Measurements from ENCODE around the gene WDR88. TPM values are rescaled to one million over a fixed set of nuclear protein-coding genes. Genes with fewer than 3 reads are reported as not detected.

Gene WDR88, protein sequence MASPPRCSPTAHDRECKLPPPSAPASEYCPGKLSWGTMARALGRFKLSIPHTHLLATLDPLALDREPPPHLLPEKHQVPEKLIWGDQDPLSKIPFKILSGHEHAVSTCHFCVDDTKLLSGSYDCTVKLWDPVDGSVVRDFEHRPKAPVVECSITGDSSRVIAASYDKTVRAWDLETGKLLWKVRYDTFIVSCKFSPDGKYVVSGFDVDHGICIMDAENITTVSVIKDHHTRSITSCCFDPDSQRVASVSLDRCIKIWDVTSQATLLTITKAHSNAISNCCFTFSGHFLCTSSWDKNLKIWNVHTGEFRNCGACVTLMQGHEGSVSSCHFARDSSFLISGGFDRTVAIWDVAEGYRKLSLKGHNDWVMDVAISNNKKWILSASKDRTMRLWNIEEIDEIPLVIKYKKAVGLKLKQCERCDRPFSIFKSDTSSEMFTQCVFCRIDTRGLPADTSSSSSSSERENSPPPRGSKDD
- total RNA-seq: not detected in 2 replicates
- long read RNA-seq: 0 reads

- no peak within 1 kb of the TSS for H3K27ac Mint-ChIP-seq (ENCODE audit: unreplicated experiment)
- H3K9me3 Mint-ChIP-seq: no peaks in the 10 kb centered on the region
- H3K4me1 Mint-ChIP-seq: no peaks in the 10 kb centered on the region
- no peak for TF ChIP-seq CTCF (conservative IDR thresholded peaks at IDR 0.05)
- H3K36me3 Mint-ChIP-seq (ENCODE audit: low read depth): no peaks in the 10 kb centered on the region
- peaks cover 10% of the 10 kb centered on the region for H3K27me3 Mint-ChIP-seq (ENCODE audit: low read depth)
- H3K4me3 Mint-ChIP-seq: no peak within 1 kb of the TSS
- DNase-seq (ENCODE audit: low read depth, low spot score): no peak
Measured at GRCh38 chr19:33132021-33132420, at the start of gene WDR88. WDR88 (plus strand) TSS chr19:33132114; CDS start chr19:33132170, 56 bp downstream.

GRCh38 chr19:33085570-33086128, 46.3 kb upstream of the WDR88 start:
- Mint-ChIP-seq H3K4me3 (peak overlapping the region; percentile 75), H3K36me3 (ENCODE audit: low read depth) (peaks cover 3% of the 10 kb centered on the region), H3K9me3 (no peaks in the 10 kb centered on the region), H3K4me1 (peaks cover 16% of the 10 kb centered on the region), H3K27me3 (ENCODE audit: low read depth) (no peaks in the 10 kb centered on the region), H3K27ac (ENCODE audit: unreplicated experiment) (no peak overlapping the region)
- no peak for TF ChIP-seq CTCF (conservative IDR thresholded peaks at IDR 0.05)
- DNase-seq (ENCODE audit: low read depth, low spot score): no peak

DNA sequence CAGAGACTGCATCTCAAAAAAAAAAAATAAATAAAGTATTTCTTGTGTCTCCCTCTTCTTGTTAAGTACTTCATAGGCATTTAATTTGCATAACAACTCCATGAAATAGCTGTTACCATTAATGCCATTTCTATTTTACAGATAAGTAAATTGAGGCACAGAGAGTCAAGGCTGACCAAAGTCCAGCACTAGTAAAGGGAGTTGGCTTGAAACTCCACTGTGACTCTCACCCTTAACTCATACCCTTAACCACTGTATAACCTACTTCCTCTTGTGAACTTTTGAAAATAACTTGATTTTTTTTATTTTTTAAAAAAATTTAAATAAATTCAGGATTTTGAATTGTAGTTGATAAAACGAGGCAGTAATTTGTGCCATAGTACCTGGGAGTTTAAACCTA, 45.0 kb upstream of the WDR88 start:
- H3K27ac Mint-ChIP-seq (ENCODE audit: unreplicated experiment): no peak overlapping the region
- H3K4me1 Mint-ChIP-seq: peaks cover 3% of the 10 kb centered on the region
- no peaks in the 10 kb centered on the region for H3K27me3 Mint-ChIP-seq (ENCODE audit: low read depth)
- no peak overlapping the region for H3K4me3 Mint-ChIP-seq
- DNase-seq (ENCODE audit: low read depth, low spot score): no peak
- TF ChIP-seq CTCF (conservative IDR thresholded peaks at IDR 0.05): no peak
- H3K9me3 Mint-ChIP-seq: no peaks in the 10 kb centered on the region
- peaks cover 3% of the 10 kb centered on the region for H3K36me3 Mint-ChIP-seq (ENCODE audit: low read depth)

DNA sequence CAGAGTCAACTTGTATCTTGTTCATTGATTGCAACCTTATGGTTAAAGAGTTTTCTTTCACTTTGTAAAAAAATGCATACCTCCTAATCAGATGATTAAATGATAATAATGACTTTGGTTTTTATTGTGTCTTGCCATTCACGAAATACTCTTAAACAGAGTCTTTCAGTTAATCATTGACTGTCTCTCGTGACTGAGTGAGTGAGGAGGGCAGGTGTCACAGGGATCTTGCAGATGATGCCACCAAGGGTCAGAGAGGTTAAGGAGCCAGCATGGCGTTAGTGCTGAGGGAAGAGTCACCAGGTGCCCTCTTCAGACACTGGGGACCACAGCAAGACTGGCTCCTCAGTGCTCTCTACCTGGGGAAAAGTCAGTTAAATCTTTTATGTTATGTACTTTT, 42.9 kb upstream of the WDR88 start:
- Mint-ChIP-seq H3K36me3 (ENCODE audit: low read depth) (peaks cover 3% of the 10 kb centered on the region), H3K27ac (ENCODE audit: unreplicated experiment) (no peak overlapping the region), H3K27me3 (ENCODE audit: low read depth) (no peaks in the 10 kb centered on the region), H3K4me3 (no peak overlapping the region), H3K9me3 (no peaks in the 10 kb centered on the region), H3K4me1 (no peaks in the 10 kb centered on the region)
- DNase-seq (ENCODE audit: low read depth, low spot score): no peak
- TF ChIP-seq CTCF (conservative IDR thresholded peaks at IDR 0.05): no peak

DNA sequence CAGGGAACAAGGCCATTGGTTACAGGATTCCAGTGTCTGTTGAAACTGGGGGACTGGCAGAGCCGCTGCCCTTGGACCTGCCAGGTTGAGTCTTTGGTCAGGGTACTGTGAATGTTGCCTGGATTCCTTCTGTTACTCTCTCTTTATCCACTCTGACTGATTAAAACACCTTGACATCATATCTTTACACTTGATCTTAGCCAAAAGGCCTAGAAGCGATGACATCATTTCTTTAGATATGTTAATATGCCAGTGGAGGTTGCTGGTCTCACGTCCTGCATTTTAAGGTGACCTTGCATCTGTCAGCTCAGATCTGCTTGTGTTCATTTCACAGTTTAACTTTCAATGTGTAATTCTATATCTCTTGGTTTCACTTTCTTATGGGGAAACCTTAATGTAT, 41.7 kb upstream of the WDR88 start:
- Mint-ChIP-seq H3K4me1 (no peaks in the 10 kb centered on the region), H3K27ac (ENCODE audit: unreplicated experiment) (no peak overlapping the region), H3K9me3 (no peaks in the 10 kb centered on the region), H3K4me3 (no peak overlapping the region), H3K36me3 (ENCODE audit: low read depth) (peaks cover 3% of the 10 kb centered on the region), H3K27me3 (ENCODE audit: low read depth) (no peaks in the 10 kb centered on the region)
- no peak for TF ChIP-seq CTCF (conservative IDR thresholded peaks at IDR 0.05)
- DNase-seq (ENCODE audit: low read depth, low spot score): no peak

Data from neural crest cell (in vitro differentiated cells).